NT2/D1 (cell line): ENCODE results near the gene TEX101.

Experiments
- YY1 ChIP-seq: IDR thresholded peaks from 2 replicates; pipeline ENCODE4 v1.6.1; 2011; ENCODE audit not compliant: insufficient read length, insufficient read depth
- ZNF274 ChIP-seq: IDR thresholded peaks from 2 replicates; pipeline ENCODE4 v1.6.1; 2011; ENCODE audit warnings: mild to moderate bottlenecking, low read depth, low read length

DNA sequence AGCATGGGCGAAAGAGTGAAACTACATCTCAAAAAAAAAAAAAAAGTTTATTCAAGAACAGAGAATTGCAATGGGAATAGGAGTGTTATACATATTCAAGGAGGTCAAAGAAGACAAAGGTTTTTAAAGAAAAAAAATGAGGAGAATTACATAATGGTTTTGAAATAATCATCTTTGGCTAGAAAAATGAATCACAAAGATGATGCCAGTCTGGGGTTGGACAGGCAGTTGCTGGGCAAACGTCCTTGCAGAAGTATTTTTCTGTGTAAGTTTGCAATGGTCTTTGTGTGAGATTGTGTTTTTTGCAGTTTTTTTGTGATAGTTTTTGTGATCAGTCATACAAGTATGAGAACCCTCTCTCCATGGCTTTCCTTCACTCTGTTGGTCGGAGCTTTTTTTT, 27.0 kb downstream of the TEX101 start:
- TF ChIP-seq YY1: no peak
- TF ChIP-seq ZNF274: no peak
